Islet of Langerhans (tissue), 1 donor: Measurements from ENCODE around the gene VASH1.
A peak's percentile ranks its signal among the peaks of the same experiment; 100 is the strongest.

ENCODE experiments used
- FAIRE-seq: peaks from one replicate; lab custom pipeline; 2011; peaks lifted over from hg19 to GRCh38; lab: Jason Lieb, UNC

The VASH1 gene

GRCh38 chr14:76784881-76785280 is 23.6 kb downstream of the VASH1 start:
- no peak for FAIRE-seq

GRCh38 chr14:76786601-76787000 is 25.3 kb downstream of the VASH1 start:
- FAIRE-seq, result no peak

- peak; percentile 71 for FAIRE-seq
Observed at GRCh38 chr14:76792422-76792821, 31.2 kb downstream of the VASH1 start.

GRCh38 chr14:76793324-76793723 is 32.1 kb downstream of the VASH1 start:
- no peak for FAIRE-seq

- FAIRE-seq, result no peak
Observed at GRCh38 chr14:76793956-76794355, 32.7 kb downstream of the VASH1 start.

GRCh38 chr14:76806446-76806845 is 45.2 kb downstream of the VASH1 start:
- FAIRE-seq, result no peak

GRCh38 chr14:76808011-76808410 is 46.7 kb downstream of the VASH1 start:
- FAIRE-seq, result no peak

GRCh38 chr14:76808990-76809389 is 47.7 kb downstream of the VASH1 start:
- no peak for FAIRE-seq

- FAIRE-seq, result no peak
Observed at GRCh38 chr14:76810525-76810924, 49.3 kb downstream of the VASH1 start.

- FAIRE-seq, result peak; percentile 82
Observed at GRCh38 chr14:76810953-76811400, 49.7 kb downstream of the VASH1 start.

GRCh38 chr14:76811561-76811960 is 50.3 kb downstream of the VASH1 start:
- FAIRE-seq, result no peak

- no peak for FAIRE-seq
Observed at GRCh38 chr14:76812093-76812421, 50.8 kb downstream of the VASH1 start.

- peak; percentile 27 for FAIRE-seq
Observed at GRCh38 chr14:76812422-76813383, 51.4 kb downstream of the VASH1 start, which contains the start of gene ANGEL1. TSS of gene ANGEL1 (minus strand) at chr14:76812882. CDS start at chr14:76812827, 55 bp downstream.

- FAIRE-seq, result no peak
Observed at GRCh38 chr14:76814726-76815645, 53.7 kb downstream of the VASH1 start.

GRCh38 chr14:76820700-76821099 is 59.4 kb downstream of the VASH1 start:
- FAIRE-seq, result no peak

GRCh38 chr14:76826122-76826521 is 64.9 kb downstream of the VASH1 start, which contains the start of gene LRRC74A:
TSS of gene LRRC74A (plus strand) at chr14:76826408. CDS start at chr14:76826698, 290 bp downstream.
- FAIRE-seq, result no peak

GRCh38 chr14:76827696-76828296 is 66.5 kb downstream of the VASH1 start:
- FAIRE-seq, result no peak

GRCh38 chr14:76828339-76829012 is 67.2 kb downstream of the VASH1 start:
- FAIRE-seq, result no peak

- no peak for FAIRE-seq
Observed at GRCh38 chr14:76829013-76829365, 67.7 kb downstream of the VASH1 start.

- FAIRE-seq, result no peak
Observed at GRCh38 chr14:76829650-76830421, 68.6 kb downstream of the VASH1 start.

GRCh38 chr14:76830556-76830955 is 69.3 kb downstream of the VASH1 start:
- FAIRE-seq, result no peak
